HL-60 (cell line): ENCODE results near the gene ACSL4.

Source experiments
- DNase-seq, 2 experiments: peaks; one replicate each; pipeline ENCODE4 v3.0.0-alpha.2; 2010 to 2020; ENCODE audit warnings: low read depth in 1 of 2, low spot score in 1 of 2
- H3K27ac ChIP-seq: fragments of 250-450 bp; sonication (Bioruptor Pico); replicated peaks from 2 replicates; pipeline ENCODE4 v1.5.1; 2020; ENCODE audit warnings: mild to moderate bottlenecking, moderate library complexity
- H3K27me3 ChIP-seq: fragments of 250-450 bp; sonication (Bioruptor Pico); 2 replicates; pipeline ENCODE4 v1.5.1; 2021; ENCODE audit warnings: mild to moderate bottlenecking, moderate library complexity; ENCODE audit not compliant: insufficient read depth, poor library complexity, severe bottlenecking
- H3K4me3 ChIP-seq: replicated peaks from 2 replicates; pipeline ENCODE4 v1.5.1; 2011; ENCODE audit warnings: mild to moderate bottlenecking, control low read depth, low read length; ENCODE audit not compliant: insufficient read depth
- CTCF ChIP-seq: IDR thresholded peaks from one replicate; pipeline ENCODE4 v1.5.1; 2011; ENCODE audit warnings: low read length, control low read depth, inconsistent platforms; ENCODE audit not compliant: insufficient read depth
- GABPA ChIP-seq: IDR thresholded peaks from 2 replicates; pipeline ENCODE4 v1.6.1; 2012; ENCODE audit warnings: low read depth
- POLR2AphosphoS5 ChIP-seq: IDR thresholded peaks from 2 replicates; pipeline ENCODE4 v1.6.1; 2012; ENCODE audit warnings: low read depth
- SPI1 ChIP-seq: IDR thresholded peaks from 2 replicates; pipeline ENCODE4 v1.6.1; 2012; ENCODE audit warnings: low read depth, mild to moderate bottlenecking, borderline replicate concordance
- TF ChIP-seq, protein P1 (sequence below): IDR thresholded peaks from 2 replicates; pipeline ENCODE4 v1.6.1; 2012; ENCODE audit warnings: low read depth; ENCODE audit not compliant: insufficient replicate concordance

The ACSL4 gene

DNA sequence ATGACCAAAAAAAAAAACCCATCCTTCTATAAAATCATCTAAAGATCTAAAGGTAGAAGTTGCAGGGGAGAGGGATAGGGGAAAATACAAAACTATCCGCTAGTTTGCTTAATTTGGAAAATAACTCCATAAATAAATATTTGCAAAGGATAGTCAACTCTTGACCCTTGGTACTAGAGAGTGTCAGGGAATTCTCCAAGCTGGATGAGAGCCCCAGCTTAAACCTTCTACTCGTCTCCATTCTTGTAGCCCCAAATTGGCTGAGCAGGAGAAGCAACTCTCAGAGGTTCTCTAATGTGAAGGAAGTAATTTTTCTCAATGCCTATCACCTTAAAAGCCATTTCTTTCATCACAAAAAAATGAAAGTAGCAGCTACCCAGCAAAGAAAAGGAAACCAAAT, 35.2 kb downstream of the ACSL4 start:
- Histone ChIP-seq H3K4me3 (no peak overlapping the region), H3K27me3 (no peaks in the 10 kb centered on the region), H3K27ac (no peak overlapping the region)
- TF ChIP-seq SPI1 (no peak), CTCF (no peak), POLR2AphosphoS5 (no peak), GABPA (no peak)
- TF ChIP-seq, protein P1, sequence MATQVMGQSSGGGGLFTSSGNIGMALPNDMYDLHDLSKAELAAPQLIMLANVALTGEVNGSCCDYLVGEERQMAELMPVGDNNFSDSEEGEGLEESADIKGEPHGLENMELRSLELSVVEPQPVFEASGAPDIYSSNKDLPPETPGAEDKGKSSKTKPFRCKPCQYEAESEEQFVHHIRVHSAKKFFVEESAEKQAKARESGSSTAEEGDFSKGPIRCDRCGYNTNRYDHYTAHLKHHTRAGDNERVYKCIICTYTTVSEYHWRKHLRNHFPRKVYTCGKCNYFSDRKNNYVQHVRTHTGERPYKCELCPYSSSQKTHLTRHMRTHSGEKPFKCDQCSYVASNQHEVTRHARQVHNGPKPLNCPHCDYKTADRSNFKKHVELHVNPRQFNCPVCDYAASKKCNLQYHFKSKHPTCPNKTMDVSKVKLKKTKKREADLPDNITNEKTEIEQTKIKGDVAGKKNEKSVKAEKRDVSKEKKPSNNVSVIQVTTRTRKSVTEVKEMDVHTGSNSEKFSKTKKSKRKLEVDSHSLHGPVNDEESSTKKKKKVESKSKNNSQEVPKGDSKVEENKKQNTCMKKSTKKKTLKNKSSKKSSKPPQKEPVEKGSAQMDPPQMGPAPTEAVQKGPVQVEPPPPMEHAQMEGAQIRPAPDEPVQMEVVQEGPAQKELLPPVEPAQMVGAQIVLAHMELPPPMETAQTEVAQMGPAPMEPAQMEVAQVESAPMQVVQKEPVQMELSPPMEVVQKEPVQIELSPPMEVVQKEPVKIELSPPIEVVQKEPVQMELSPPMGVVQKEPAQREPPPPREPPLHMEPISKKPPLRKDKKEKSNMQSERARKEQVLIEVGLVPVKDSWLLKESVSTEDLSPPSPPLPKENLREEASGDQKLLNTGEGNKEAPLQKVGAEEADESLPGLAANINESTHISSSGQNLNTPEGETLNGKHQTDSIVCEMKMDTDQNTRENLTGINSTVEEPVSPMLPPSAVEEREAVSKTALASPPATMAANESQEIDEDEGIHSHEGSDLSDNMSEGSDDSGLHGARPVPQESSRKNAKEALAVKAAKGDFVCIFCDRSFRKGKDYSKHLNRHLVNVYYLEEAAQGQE, result no peak
- DNase-seq, result no peak

DNA sequence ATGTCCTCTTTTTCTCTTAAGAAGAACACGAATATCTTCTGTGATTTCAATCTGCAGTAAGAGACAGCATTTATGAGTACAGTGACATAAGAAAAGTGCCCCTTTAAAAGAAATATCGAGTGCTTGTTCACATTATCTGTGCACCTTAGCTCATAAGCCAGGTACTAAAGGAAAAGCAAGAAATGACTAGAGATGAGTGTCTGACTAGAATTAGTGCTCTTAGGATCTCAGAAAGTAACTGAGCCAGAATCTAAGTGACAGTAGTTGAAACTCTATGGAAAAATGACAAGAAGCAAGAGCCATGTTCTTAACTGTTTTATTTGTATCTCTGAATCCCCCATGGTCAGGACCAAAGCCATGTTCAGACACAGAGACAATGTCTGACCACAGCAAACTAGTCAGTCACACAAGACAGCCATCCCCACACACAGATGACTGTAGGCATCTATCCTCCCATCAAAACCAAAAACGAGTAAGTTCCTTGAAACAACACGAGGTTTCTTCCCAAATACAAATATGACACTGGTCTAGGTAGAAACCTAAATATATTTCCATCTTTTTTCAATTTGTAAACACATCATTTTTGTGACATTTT, 36.8 kb downstream of the ACSL4 start:
- no peak for TF ChIP-seq CTCF
- TF ChIP-seq SPI1, result no peak
- no peak for TF ChIP-seq GABPA
- TF ChIP-seq, protein P1, result no peak
- TF ChIP-seq POLR2AphosphoS5, result no peak
- H3K4me3 ChIP-seq, result no peak overlapping the region
- no peaks in the 10 kb centered on the region for H3K27me3 ChIP-seq
- no peak overlapping the region for H3K27ac ChIP-seq
- no peak for DNase-seq

- DNase-seq, result no peak
- TF ChIP-seq, protein P1, result no peak
- no peak for TF ChIP-seq POLR2AphosphoS5
- no peak for TF ChIP-seq SPI1
- TF ChIP-seq CTCF, result no peak
- TF ChIP-seq GABPA, result no peak
- Histone ChIP-seq H3K4me3 (no peak overlapping the region), H3K27ac (no peak overlapping the region), H3K27me3 (no peaks in the 10 kb centered on the region)
These were observed 37.4 kb downstream of the ACSL4 start for GRCh38 chrX:109695637-109696036.
